ENCODE data around the gene PIEZO2.
A peak's percentile ranks its signal among the peaks of the same experiment; 100 is the strongest.
"Not testable (repeated sequence)": the region's sequence is repeated elsewhere in the genome, so short reads cannot be mapped to it uniquely, and the experiment has no call there.

Gene PIEZO2

DNA sequence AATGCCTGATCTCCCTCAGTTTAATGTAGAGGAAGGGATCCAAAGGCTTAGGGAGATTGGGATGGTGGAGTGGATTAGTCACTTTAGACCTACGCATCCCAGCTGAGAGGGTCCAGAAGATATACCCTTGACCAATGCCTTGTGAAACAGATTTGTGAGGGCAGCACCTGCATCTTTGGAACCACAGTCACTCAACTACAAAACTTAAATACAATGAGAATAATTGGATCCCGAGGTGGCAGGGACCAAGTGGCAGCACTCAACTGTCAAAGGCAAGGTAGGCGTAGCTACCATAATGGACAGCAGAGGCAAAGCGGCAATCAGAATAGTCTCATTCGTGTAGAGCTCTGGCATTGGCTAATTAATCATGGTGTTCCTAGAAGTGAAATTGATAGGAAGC, 20.3 kb downstream of the PIEZO2 start:
- DNase-seq; H2BK15ac ChIP-seq (ENCODE audit: low read depth, poor library complexity, severe bottlenecking); H3K36me3 ChIP-seq (ENCODE audit: control insufficient read depth in 1 of 2, insufficient read depth in 2 of 2, low read depth in 1 of 2, low read length in 2 of 2); H3K18ac ChIP-seq (ENCODE audit: low read depth in 1 of 2, low read length in 2 of 2); H3K27ac ChIP-seq (ENCODE audit: low read length, poor library complexity, severe bottlenecking); H3K4me2 ChIP-seq (ENCODE audit: low read length, poor library complexity, severe bottlenecking); H3K4ac ChIP-seq (ENCODE audit: low read depth in 1 of 2, low read length in 2 of 2); H3K23ac ChIP-seq (ENCODE audit: low read length in 2 of 2); H2BK12ac ChIP-seq (ENCODE audit: low read length in 2 of 2); H2AFZ ChIP-seq (ENCODE audit: low read depth, low read length); H3K27me3 ChIP-seq (ENCODE audit: control insufficient read depth in 1 of 2, insufficient read depth in 1 of 2, low read length in 2 of 2); H3K4me1 ChIP-seq (ENCODE audit: control insufficient read depth, insufficient read depth, low read depth, low read length); H2BK5ac ChIP-seq (ENCODE audit: low read depth, low read length, poor library complexity, severe bottlenecking); H3K14ac ChIP-seq (ENCODE audit: low read length in 2 of 2); H3K4me3 ChIP-seq (ENCODE audit: insufficient read depth in 1 of 2, low read depth in 1 of 2, low read length in 2 of 2); H4K8ac ChIP-seq (ENCODE audit: low read length); H2AK5ac ChIP-seq (ENCODE audit: low read length, severe bottlenecking); H4K91ac ChIP-seq (ENCODE audit: low read length); H3K9ac ChIP-seq (ENCODE audit: low read length); H3K79me1 ChIP-seq (replicated peaks; ENCODE audit: low read length, poor library complexity, severe bottlenecking); H2BK120ac ChIP-seq (ENCODE audit: low read depth, low read length): not testable (repeated sequence)
- peaks cover 22% of the 10 kb centered on the region for H3K9me3 ChIP-seq (ENCODE audit: control insufficient read depth, low read length)
- WGBS, result 88% methylated on average over 2 of the region's 5 CpGs

DNA sequence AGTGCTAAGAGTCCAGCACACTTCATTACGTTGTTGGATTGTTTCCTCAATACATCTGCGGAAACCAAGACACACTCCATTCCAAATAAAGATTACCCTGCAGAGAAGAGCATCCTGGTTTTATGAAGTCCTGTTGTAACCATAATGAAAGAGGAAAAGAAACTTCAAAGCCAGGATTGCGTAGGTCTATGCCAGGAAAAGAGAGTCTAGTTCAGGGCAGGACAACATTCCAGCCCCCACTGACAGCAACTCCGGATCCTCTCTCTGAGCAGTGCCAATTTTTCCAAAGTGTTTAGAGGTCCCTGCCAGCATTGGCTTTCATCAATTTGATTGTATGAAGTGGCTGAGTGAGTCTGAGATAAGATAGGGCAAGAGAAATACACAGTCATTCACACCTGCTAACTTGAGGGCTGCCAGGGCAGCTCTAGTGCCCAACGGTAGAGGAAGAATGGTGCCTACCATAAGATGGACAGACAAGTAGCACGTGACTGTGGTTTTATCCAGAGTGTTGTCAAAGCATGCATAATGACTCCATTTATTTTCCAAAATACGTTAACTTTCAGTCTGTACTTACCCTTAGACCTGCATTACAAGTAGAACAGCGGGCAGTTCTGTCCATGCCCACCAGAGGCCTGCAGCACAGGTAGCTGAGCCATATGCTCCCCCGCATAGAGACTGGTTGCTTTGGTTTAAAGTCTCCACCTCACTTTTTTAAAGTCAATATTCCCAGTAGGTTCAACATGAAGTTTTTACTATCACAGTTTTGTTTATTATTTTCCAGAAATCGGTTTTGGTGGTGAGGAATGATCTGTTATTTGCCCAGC, 23.7 kb downstream of the PIEZO2 start:
- H3K27ac ChIP-seq (ENCODE audit: low read length, poor library complexity, severe bottlenecking), result no peak overlapping the region
- H2AFZ ChIP-seq (ENCODE audit: low read depth, low read length), result no peak overlapping the region
- no peak overlapping the region for H3K4me3 ChIP-seq (ENCODE audit: insufficient read depth in 1 of 2, low read depth in 1 of 2, low read length in 2 of 2)
- peak overlapping the region; percentile 72 to 80 for H3K18ac ChIP-seq (ENCODE audit: low read depth in 1 of 2, low read length in 2 of 2)
- H3K4ac ChIP-seq (ENCODE audit: low read depth in 1 of 2, low read length in 2 of 2), result peak overlapping the region; percentile 53 to 93
- peaks cover 2% of the 10 kb centered on the region for H3K4me1 ChIP-seq (ENCODE audit: control insufficient read depth, insufficient read depth, low read depth, low read length)
- H3K79me1 ChIP-seq (replicated peaks; ENCODE audit: low read length, poor library complexity, severe bottlenecking), result peaks cover 4% of the 10 kb centered on the region
- H3K36me3 ChIP-seq (ENCODE audit: control insufficient read depth in 1 of 2, insufficient read depth in 2 of 2, low read depth in 1 of 2, low read length in 2 of 2), result peaks cover 0 to 2% of the 10 kb centered on the region in 2 experiments
- peak; percentile 89 for DNase-seq
- H3K9ac ChIP-seq (ENCODE audit: low read length), result no peak overlapping the region
- H4K91ac ChIP-seq (ENCODE audit: low read length), result no peak overlapping the region
- H2BK15ac ChIP-seq (ENCODE audit: low read depth, poor library complexity, severe bottlenecking), result no peak overlapping the region
- H3K9me3 ChIP-seq (ENCODE audit: control insufficient read depth, low read length), result peaks cover 20% of the 10 kb centered on the region
- peaks cover 0 to 7% of the 10 kb centered on the region in 2 experiments for H3K27me3 ChIP-seq (ENCODE audit: control insufficient read depth in 1 of 2, insufficient read depth in 1 of 2, low read length in 2 of 2)
- no peak overlapping the region for H4K8ac ChIP-seq (ENCODE audit: low read length)
- no peak overlapping the region for H3K4me2 ChIP-seq (ENCODE audit: low read length, poor library complexity, severe bottlenecking)
- no peak overlapping the region for H2BK5ac ChIP-seq (ENCODE audit: low read depth, low read length, poor library complexity, severe bottlenecking)
- no peak overlapping the region for H2AK5ac ChIP-seq (ENCODE audit: low read length, severe bottlenecking)
- H3K23ac ChIP-seq (ENCODE audit: low read length in 2 of 2), result no peak overlapping the region
- WGBS, result 66% methylated on average over 8 of the region's 10 CpGs
- peak overlapping the region in 1 of 2 experiments; percentile 91 for H3K14ac ChIP-seq (ENCODE audit: low read length in 2 of 2)
- no peak overlapping the region for H2BK120ac ChIP-seq (ENCODE audit: low read depth, low read length)
- H2BK12ac ChIP-seq (ENCODE audit: low read length in 2 of 2), result peak overlapping the region in 1 of 2 experiments; percentile 65

DNA sequence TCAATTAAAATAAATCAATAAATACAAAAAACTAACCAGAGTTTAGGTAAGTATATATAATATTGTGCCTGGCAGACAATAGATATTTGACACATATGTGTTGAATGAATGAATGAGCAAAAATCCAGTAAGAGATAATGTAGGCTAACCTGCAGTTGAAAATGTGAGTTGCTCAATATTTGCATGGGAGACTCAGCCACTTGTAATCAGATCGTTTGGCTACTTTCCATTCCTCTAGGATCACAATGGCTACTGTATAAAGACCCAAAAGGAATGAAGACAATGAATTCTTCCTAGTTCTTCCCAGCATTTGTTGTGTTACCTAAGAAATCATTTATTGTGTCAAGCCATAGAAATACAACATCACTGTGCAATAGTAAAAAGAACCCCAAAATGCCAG, 25.3 kb downstream of the PIEZO2 start:
- peaks cover 11% of the 10 kb centered on the region for H3K9me3 ChIP-seq (ENCODE audit: control insufficient read depth, low read length)
- H4K8ac ChIP-seq (ENCODE audit: low read length), result no peak overlapping the region
- no peak overlapping the region for H2BK12ac ChIP-seq (ENCODE audit: low read length in 2 of 2)
- H2AFZ ChIP-seq (ENCODE audit: low read depth, low read length), result no peak overlapping the region
- H3K4me1 ChIP-seq (ENCODE audit: control insufficient read depth, insufficient read depth, low read depth, low read length), result peaks cover 2% of the 10 kb centered on the region
- no peak overlapping the region for H3K9ac ChIP-seq (ENCODE audit: low read length)
- no peak for DNase-seq
- peaks cover 3% of the 10 kb centered on the region for H3K79me1 ChIP-seq (replicated peaks; ENCODE audit: low read length, poor library complexity, severe bottlenecking)
- no peak overlapping the region for H2AK5ac ChIP-seq (ENCODE audit: low read length, severe bottlenecking)
- H3K18ac ChIP-seq (ENCODE audit: low read depth in 1 of 2, low read length in 2 of 2), result no peak overlapping the region
- H3K14ac ChIP-seq (ENCODE audit: low read length in 2 of 2), result no peak overlapping the region
- no peak overlapping the region for H2BK5ac ChIP-seq (ENCODE audit: low read depth, low read length, poor library complexity, severe bottlenecking)
- H3K4me2 ChIP-seq (ENCODE audit: low read length, poor library complexity, severe bottlenecking), result no peak overlapping the region
- H4K91ac ChIP-seq (ENCODE audit: low read length), result no peak overlapping the region
- H3K27ac ChIP-seq (ENCODE audit: low read length, poor library complexity, severe bottlenecking), result no peak overlapping the region
- no peak overlapping the region for H3K4me3 ChIP-seq (ENCODE audit: insufficient read depth in 1 of 2, low read depth in 1 of 2, low read length in 2 of 2)
- no peak overlapping the region for H3K23ac ChIP-seq (ENCODE audit: low read length in 2 of 2)
- no CpG with 5 or more reads among the region's 1 CpG for WGBS
- no peak overlapping the region for H2BK15ac ChIP-seq (ENCODE audit: low read depth, poor library complexity, severe bottlenecking)
- peaks cover 0 to 2% of the 10 kb centered on the region in 2 experiments for H3K36me3 ChIP-seq (ENCODE audit: control insufficient read depth in 1 of 2, insufficient read depth in 2 of 2, low read depth in 1 of 2, low read length in 2 of 2)
- no peak overlapping the region for H3K4ac ChIP-seq (ENCODE audit: low read depth in 1 of 2, low read length in 2 of 2)
- H2BK120ac ChIP-seq (ENCODE audit: low read depth, low read length), result no peak overlapping the region
- H3K27me3 ChIP-seq (ENCODE audit: control insufficient read depth in 1 of 2, insufficient read depth in 1 of 2, low read length in 2 of 2), result peaks cover 0 to 7% of the 10 kb centered on the region in 2 experiments

DNA sequence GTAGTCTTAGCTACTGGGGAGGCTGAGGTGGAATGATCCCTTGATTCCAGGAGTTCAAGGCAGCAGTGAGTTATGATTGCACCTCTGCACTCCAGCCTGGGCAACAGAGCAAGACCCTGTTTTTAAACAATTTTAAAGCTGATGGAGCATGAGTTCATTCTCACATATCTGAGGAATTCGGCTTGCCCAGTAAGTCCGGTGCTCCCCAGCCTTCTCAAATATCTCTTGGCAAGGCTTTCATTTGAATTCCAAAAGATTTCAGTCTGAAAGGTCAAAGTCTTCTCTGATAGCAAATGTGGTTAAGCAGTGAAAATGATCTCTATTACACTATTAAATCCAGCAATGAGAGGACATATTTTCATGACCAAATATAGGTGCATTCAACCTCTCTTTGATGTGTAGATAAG, 27.9 kb downstream of the PIEZO2 start:
- Histone ChIP-seq H4K8ac (ENCODE audit: low read length) (no peak overlapping the region), H3K4me3 (ENCODE audit: insufficient read depth in 1 of 2, low read depth in 1 of 2, low read length in 2 of 2) (no peak overlapping the region), H3K4me2 (ENCODE audit: low read length, poor library complexity, severe bottlenecking) (no peak overlapping the region), H3K9me3 (ENCODE audit: control insufficient read depth, low read length) (no peaks in the 10 kb centered on the region), H3K23ac (ENCODE audit: low read length in 2 of 2) (no peak overlapping the region), H3K9ac (ENCODE audit: low read length) (no peak overlapping the region), H3K4me1 (ENCODE audit: control insufficient read depth, insufficient read depth, low read depth, low read length) (peaks cover 4% of the 10 kb centered on the region), H3K14ac (ENCODE audit: low read length in 2 of 2) (no peak overlapping the region), H3K27me3 (ENCODE audit: control insufficient read depth in 1 of 2, insufficient read depth in 1 of 2, low read length in 2 of 2) (peaks cover 0 to 7% of the 10 kb centered on the region in 2 experiments), H2BK15ac (ENCODE audit: low read depth, poor library complexity, severe bottlenecking) (no peak overlapping the region), H3K18ac (ENCODE audit: low read depth in 1 of 2, low read length in 2 of 2) (no peak overlapping the region), H4K91ac (ENCODE audit: low read length) (no peak overlapping the region), H3K79me1 (replicated peaks; ENCODE audit: low read length, poor library complexity, severe bottlenecking) (peaks cover 3% of the 10 kb centered on the region), H2AFZ (ENCODE audit: low read depth, low read length) (no peak overlapping the region), H2BK120ac (ENCODE audit: low read depth, low read length) (no peak overlapping the region), H3K27ac (ENCODE audit: low read length, poor library complexity, severe bottlenecking) (peak overlapping the region; percentile 20), H3K4ac (ENCODE audit: low read depth in 1 of 2, low read length in 2 of 2) (no peak overlapping the region), H2BK12ac (ENCODE audit: low read length in 2 of 2) (no peak overlapping the region), H2AK5ac (ENCODE audit: low read length, severe bottlenecking) (no peak overlapping the region), H3K36me3 (ENCODE audit: control insufficient read depth in 1 of 2, insufficient read depth in 2 of 2, low read depth in 1 of 2, low read length in 2 of 2) (peaks cover 0 to 2% of the 10 kb centered on the region in 2 experiments), H2BK5ac (ENCODE audit: low read depth, low read length, poor library complexity, severe bottlenecking) (no peak overlapping the region)
- no peak for DNase-seq
- WGBS, result no CpG with 5 or more reads among the region's 2 CpGs

Measured in mesenchymal stem cell (in vitro differentiated cells and primary cell).